ENCODE measurements around the gene BMP7.
A peak's percentile ranks its signal among the peaks of the same experiment; 100 is the strongest.

Gene BMP7

GRCh38 chr20:57266291-57267157 is at the start of gene BMP7:
Gene BMP7, minus strand, starts transcription at chr20:57266641. Its CDS starts 519 bp downstream, at chr20:57266122.
- no peaks in the 10 kb centered on the region for H3K9me3 ChIP-seq (ENCODE audit: low read depth, low read length)
- H3K27ac ChIP-seq = no peak within 1 kb of the TSS
- peak within 1 kb of the TSS; percentile 79 for H3K4me3 ChIP-seq
- TF ChIP-seq POLR2AphosphoS5 (IDR thresholded peaks at IDR 0.05; ENCODE audit: borderline replicate concordance, low read depth, low read length) = no peak
- no peak for TF ChIP-seq FOXP2 (optimal IDR thresholded peaks at IDR 0.05; ENCODE audit: control extremely low read depth, extremely low read length, insufficient read depth)
- no peak for TF ChIP-seq EZH2 (IDR thresholded peaks at IDR 0.05)
- no peak for DNase-seq (ENCODE audit: low read depth, low spot score)
- H3K9ac ChIP-seq (ENCODE audit: insufficient read length) = peak within 1 kb of the TSS; percentile 53
- H3K36me3 ChIP-seq (ENCODE audit: insufficient read depth, low read length) = no peaks in the 10 kb centered on the region

GRCh38 chr20:57315976-57316480 is 49.6 kb upstream of the BMP7 start:
- Histone ChIP-seq H3K9me3 (ENCODE audit: low read depth, low read length) (no peaks in the 10 kb centered on the region), H3K36me3 (ENCODE audit: insufficient read depth, low read length) (no peaks in the 10 kb centered on the region), H3K27ac (no peak overlapping the region), H3K9ac (ENCODE audit: insufficient read length) (no peak overlapping the region), H3K4me3 (no peak overlapping the region)
- DNase-seq (ENCODE audit: low read depth, low spot score) = no peak
- TF ChIP-seq FOXP2 (optimal IDR thresholded peaks at IDR 0.05; ENCODE audit: control extremely low read depth, extremely low read length, insufficient read depth) (no peak), EZH2 (IDR thresholded peaks at IDR 0.05) (no peak), POLR2AphosphoS5 (IDR thresholded peaks at IDR 0.05; ENCODE audit: borderline replicate concordance, low read depth, low read length) (no peak)

- no peak overlapping the region for H3K4me3 ChIP-seq
- no peak overlapping the region for H3K9ac ChIP-seq (ENCODE audit: insufficient read length)
- H3K9me3 ChIP-seq (ENCODE audit: low read depth, low read length) = no peaks in the 10 kb centered on the region
- DNase-seq (ENCODE audit: low read depth, low spot score) = no peak
- H3K27ac ChIP-seq = no peak overlapping the region
- TF ChIP-seq FOXP2 (optimal IDR thresholded peaks at IDR 0.05; ENCODE audit: control extremely low read depth, extremely low read length, insufficient read depth) (no peak), EZH2 (IDR thresholded peaks at IDR 0.05) (no peak), POLR2AphosphoS5 (IDR thresholded peaks at IDR 0.05; ENCODE audit: borderline replicate concordance, low read depth, low read length) (no peak)
- H3K36me3 ChIP-seq (ENCODE audit: insufficient read depth, low read length) = no peaks in the 10 kb centered on the region
Observed at GRCh38 chr20:57315083-57315975, 48.9 kb upstream of the BMP7 start.

- no peaks in the 10 kb centered on the region for H3K36me3 ChIP-seq (ENCODE audit: insufficient read depth, low read length)
- H3K27ac ChIP-seq = no peak overlapping the region
- H3K4me3 ChIP-seq = no peak overlapping the region
- no peak for DNase-seq (ENCODE audit: low read depth, low spot score)
- TF ChIP-seq EZH2 (IDR thresholded peaks at IDR 0.05) = no peak
- H3K9ac ChIP-seq (ENCODE audit: insufficient read length) = no peak overlapping the region
- H3K9me3 ChIP-seq (ENCODE audit: low read depth, low read length) = no peaks in the 10 kb centered on the region
Observed at GRCh38 chr20:57313951-57314350, 47.5 kb upstream of the BMP7 start.

GRCh38 chr20:57313230-57313629 is 46.8 kb upstream of the BMP7 start:
- Histone ChIP-seq H3K9me3 (ENCODE audit: low read depth, low read length) (no peaks in the 10 kb centered on the region), H3K27ac (no peak overlapping the region), H3K36me3 (ENCODE audit: insufficient read depth, low read length) (no peaks in the 10 kb centered on the region), H3K4me3 (no peak overlapping the region), H3K9ac (ENCODE audit: insufficient read length) (no peak overlapping the region)
- TF ChIP-seq FOXP2 (optimal IDR thresholded peaks at IDR 0.05; ENCODE audit: control extremely low read depth, extremely low read length, insufficient read depth) (no peak), EZH2 (IDR thresholded peaks at IDR 0.05) (no peak), POLR2AphosphoS5 (IDR thresholded peaks at IDR 0.05; ENCODE audit: borderline replicate concordance, low read depth, low read length) (no peak)
- no peak for DNase-seq (ENCODE audit: low read depth, low spot score)

- Histone ChIP-seq H3K36me3 (ENCODE audit: insufficient read depth, low read length) (no peaks in the 10 kb centered on the region), H3K4me3 (no peak overlapping the region), H3K9ac (ENCODE audit: insufficient read length) (no peak overlapping the region), H3K27ac (no peak overlapping the region), H3K9me3 (ENCODE audit: low read depth, low read length) (no peaks in the 10 kb centered on the region)
- DNase-seq (ENCODE audit: low read depth, low spot score) = no peak
- TF ChIP-seq POLR2AphosphoS5 (IDR thresholded peaks at IDR 0.05; ENCODE audit: borderline replicate concordance, low read depth, low read length) = no peak
- TF ChIP-seq FOXP2 (optimal IDR thresholded peaks at IDR 0.05; ENCODE audit: control extremely low read depth, extremely low read length, insufficient read depth) = no peak
- no peak for TF ChIP-seq EZH2 (IDR thresholded peaks at IDR 0.05)
Observed at GRCh38 chr20:57312138-57312537, 45.7 kb upstream of the BMP7 start.

GRCh38 chr20:57310821-57311514 is 44.5 kb upstream of the BMP7 start:
- Histone ChIP-seq H3K27ac (no peak overlapping the region), H3K9ac (ENCODE audit: insufficient read length) (no peak overlapping the region), H3K4me3 (no peak overlapping the region), H3K36me3 (ENCODE audit: insufficient read depth, low read length) (no peaks in the 10 kb centered on the region), H3K9me3 (ENCODE audit: low read depth, low read length) (no peaks in the 10 kb centered on the region)
- TF ChIP-seq FOXP2 (optimal IDR thresholded peaks at IDR 0.05; ENCODE audit: control extremely low read depth, extremely low read length, insufficient read depth) (no peak), POLR2AphosphoS5 (IDR thresholded peaks at IDR 0.05; ENCODE audit: borderline replicate concordance, low read depth, low read length) (no peak), EZH2 (IDR thresholded peaks at IDR 0.05) (no peak)
- DNase-seq (ENCODE audit: low read depth, low spot score) = no peak
